SK-N-MC (cell line): Measurements from ENCODE around the gene ZNF530.

Experiments used
- EZH2 ChIP-seq: fragments of 200-600 bp; sonication (generic); IDR thresholded peaks from one replicate; pipeline ENCODE4 v1.6.1; 2017; ENCODE audit warnings: antibody characterized with exemption
- POLR2AphosphoS5 ChIP-seq: IDR thresholded peaks from 2 replicates; pipeline ENCODE4 v1.6.1; 2012; ENCODE audit warnings: mild to moderate bottlenecking, low read depth, low read length, borderline replicate concordance

GRCh38 chr19:57570707-57571106 is 29.0 kb upstream of the ZNF530 start:
- TF ChIP-seq POLR2AphosphoS5 (no peak), EZH2 (no peak)
